HG02588 (cell line): ENCODE measurements around the gene CD3G.
"Not testable (repeated sequence)": the region's sequence is repeated elsewhere in the genome, so short reads cannot be mapped to it uniquely, and the experiment has no call there.

ENCODE experiments used
- ATAC-seq: cut with Tn5 transposase; IDR thresholded peaks from one replicate; pipeline ENCODE4 v1.9.1; 2021; ENCODE audit warnings: mild to moderate bottlenecking, moderate library complexity; ENCODE audit not compliant: unreplicated experiment

CD3G gene

GRCh38 chr11:118343981-118344515 lies at the start of gene CD3G:
Gene CD3G, plus strand, starts transcription at chr11:118344344. Its CDS starts 80 bp downstream, at chr11:118344424.
- ATAC-seq, result no peak

- ATAC-seq, result no peak
Measured at GRCh38 chr11:118295199-118295598, 48.9 kb upstream of the CD3G start.

- no peak for ATAC-seq
Measured at GRCh38 chr11:118295815-118296454, 48.2 kb upstream of the CD3G start.

- no peak for ATAC-seq
Measured at GRCh38 chr11:118301600-118302195, 42.4 kb upstream of the CD3G start.

- no peak for ATAC-seq
Measured at GRCh38 chr11:118304227-118304567, 39.9 kb upstream of the CD3G start.

GRCh38 chr11:118304568-118305248 lies 39.4 kb upstream of the CD3G start, which contains the start of gene CD3E:
Gene CD3E, plus strand, starts transcription at chr11:118304730. Its CDS starts 223 bp downstream, at chr11:118304953.
- no peak for ATAC-seq

GRCh38 chr11:118305726-118306125 lies 38.4 kb upstream of the CD3G start:
- no peak for ATAC-seq

- no peak for ATAC-seq
Measured at GRCh38 chr11:118306556-118306955, 37.6 kb upstream of the CD3G start.

- not testable (repeated sequence) for ATAC-seq
Measured at GRCh38 chr11:118308995-118309528, 35.1 kb upstream of the CD3G start.

GRCh38 chr11:118310271-118310670 lies 33.9 kb upstream of the CD3G start:
- no peak for ATAC-seq

GRCh38 chr11:118310781-118311485 lies 33.2 kb upstream of the CD3G start:
- no peak for ATAC-seq

- no peak for ATAC-seq
Measured at GRCh38 chr11:118311518-118311917, 32.6 kb upstream of the CD3G start.

- ATAC-seq, result no peak
Measured at GRCh38 chr11:118312328-118312727, 31.8 kb upstream of the CD3G start.

GRCh38 chr11:118313242-118313641 lies 30.9 kb upstream of the CD3G start:
- ATAC-seq, result no peak

GRCh38 chr11:118314988-118315411 lies 29.1 kb upstream of the CD3G start:
- ATAC-seq, result no peak

- ATAC-seq, result no peak
Measured at GRCh38 chr11:118318124-118318523, 26.0 kb upstream of the CD3G start.

- ATAC-seq, result no peak
Measured at GRCh38 chr11:118318581-118319336, 25.4 kb upstream of the CD3G start.

- ATAC-seq, result no peak
Measured at GRCh38 chr11:118319337-118319707, 24.8 kb upstream of the CD3G start.

- no peak for ATAC-seq
Measured at GRCh38 chr11:118320515-118320914, 23.6 kb upstream of the CD3G start.

GRCh38 chr11:118321386-118322082 lies 22.6 kb upstream of the CD3G start:
- no peak for ATAC-seq
